CD14-positive monocyte (primary cell): Measurements from ENCODE around the gene CCDC93. TPM values are rescaled to one million over a fixed set of nuclear protein-coding genes. Genes with fewer than 3 reads are reported as not detected.

Source experiments
- DNase-seq, 3 donors: peaks; one replicate each; pipeline ENCODE4 v3.0.0-alpha.2; 2011 to 2022
- H2AFZ ChIP-seq: 2 replicates; pipeline ENCODE4 v1.6.0; 2012; ENCODE audit warnings: mild to moderate bottlenecking, low read depth, low read length, inconsistent platforms; ENCODE audit not compliant: insufficient read depth, poor library complexity, severe bottlenecking
- H3K27ac ChIP-seq, 2 donors: 1 replicate in 1 of 2; 2 replicates in 1 of 2; pipeline ENCODE4 v1.5.1; 2012 to 2013; ENCODE audit warnings: low read length in 2 of 2, control low read depth in 1 of 2, inconsistent platforms in 1 of 2, low read depth in 1 of 2, mild to moderate bottlenecking in 1 of 2
- H3K27me3 ChIP-seq, 2 donors: one replicate each; pipeline versions ENCODE4 v1.6.0 to v1.6.1; 2011 to 2013; ENCODE audit warnings: low read length in 2 of 2; ENCODE audit not compliant: control insufficient read depth in 2 of 2, insufficient read depth in 2 of 2
- H3K36me3 ChIP-seq, 2 donors: replicated peaks in 1 of 2; 1 replicate in 1 of 2; 2 replicates in 1 of 2; pipeline versions ENCODE4 v1.5.1 to v1.6.1; 2012 to 2013; ENCODE audit warnings: low read length in 2 of 2, control low read depth in 1 of 2, inconsistent platforms in 1 of 2, mild to moderate bottlenecking in 1 of 2; ENCODE audit not compliant: insufficient read depth in 2 of 2, control insufficient read depth in 1 of 2
- H3K4me1 ChIP-seq, 2 donors: 1 replicate in 1 of 2; 2 replicates in 1 of 2; pipeline versions ENCODE4 v1.5.1 to v1.6.1; 2012 to 2013; ENCODE audit warnings: low read length in 2 of 2, control low read depth in 1 of 2, inconsistent platforms in 1 of 2, mild to moderate bottlenecking in 1 of 2, moderate library complexity in 1 of 2; ENCODE audit not compliant: insufficient read depth in 2 of 2, control insufficient read depth in 1 of 2
- H3K4me2 ChIP-seq: replicated peaks from 2 replicates; pipeline ENCODE3; 2012; ENCODE audit warnings: low read length, moderate library complexity, mild to moderate bottlenecking; ENCODE audit not compliant: poor library complexity, severe bottlenecking; ENCODE audit errors: extremely low read depth
- H3K4me3 ChIP-seq, 3 experiments: fragments of 200-600 bp in 1 of 3; sonication (generic) in 1 of 3; replicated peaks in 1 of 3; 1 replicate in 2 of 3; 2 replicates in 1 of 3; pipeline ENCODE4 v1.5.1; 2011 to 2013; ENCODE audit warnings: low read length in 3 of 3, mild to moderate bottlenecking in 3 of 3, control low read depth in 2 of 3, low read depth in 2 of 3, inconsistent platforms in 1 of 3, moderate library complexity in 1 of 3
- H3K79me2 ChIP-seq: 2 replicates; pipeline ENCODE4 v1.6.0; 2012; ENCODE audit warnings: mild to moderate bottlenecking, control low read depth, inconsistent platforms, low read length, moderate library complexity; ENCODE audit not compliant: insufficient read depth
- H3K9ac ChIP-seq: 2 replicates; pipeline ENCODE4 v1.6.0; 2017; ENCODE audit warnings: low read length, mild to moderate bottlenecking; ENCODE audit not compliant: insufficient read depth, poor library complexity, severe bottlenecking
- H3K9me3 ChIP-seq, 2 donors: replicated peaks in 1 of 2; 1 replicate in 1 of 2; 2 replicates in 1 of 2; pipeline versions ENCODE4 v1.5.1 to v1.6.1; 2012 to 2013; ENCODE audit warnings: low read length in 2 of 2, control low read depth in 1 of 2; ENCODE audit not compliant: control insufficient read depth in 1 of 2, insufficient read depth in 1 of 2
- H4K20me1 ChIP-seq: 2 replicates; pipeline ENCODE4 v1.6.0; 2012; ENCODE audit warnings: mild to moderate bottlenecking, low read length, control low read depth, moderate library complexity; ENCODE audit not compliant: insufficient read depth
- H3K27ac Mint-ChIP-seq, 7 donors: one replicate each; pipeline ENCODE4 v1.8.0; 2020; ENCODE audit warnings: mild to moderate bottlenecking in 7 of 7, mixed read lengths in 7 of 7, moderate library complexity in 6 of 7, inconsistent platforms in 2 of 7
- H3K27me3 Mint-ChIP-seq, 3 donors: one replicate each; pipeline ENCODE4 v1.8.0; 2021 to 2022; ENCODE audit warnings: low read depth in 3 of 3, mild to moderate bottlenecking in 3 of 3, mixed read lengths in 3 of 3, moderate library complexity in 3 of 3, inconsistent platforms in 1 of 3
- H3K36me3 Mint-ChIP-seq, 2 donors: one replicate each; pipeline ENCODE4 v1.8.0; 2020; ENCODE audit warnings: mixed read lengths in 2 of 2, inconsistent platforms in 1 of 2, mild to moderate bottlenecking in 1 of 2
- H3K4me1 Mint-ChIP-seq: one replicate; pipeline ENCODE4 v1.8.0; 2020; ENCODE audit warnings: mild to moderate bottlenecking, mixed read lengths
- H3K4me3 Mint-ChIP-seq, 2 donors: one replicate each; pipeline ENCODE4 v1.8.0; 2020; ENCODE audit warnings: mild to moderate bottlenecking in 2 of 2, mixed read lengths in 2 of 2, moderate library complexity in 1 of 2
- H3K9me3 Mint-ChIP-seq, 7 donors: one replicate each; pipeline ENCODE4 v1.8.0; 2020 to 2022; ENCODE audit warnings: mixed read lengths in 7 of 7, mild to moderate bottlenecking in 6 of 7, moderate library complexity in 6 of 7, inconsistent platforms in 2 of 7
- CTCF ChIP-seq: fragments of 200-600 bp; IDR thresholded peaks from one replicate; pipeline ENCODE4 v1.8.0; 2022; ENCODE audit warnings: antibody characterized with exemption, mild to moderate bottlenecking
- WGBS: methylation state at CpG from one replicate; pipeline ENCODE4 v1.1.5; 2013; ENCODE audit warnings: missing lambda C conversion rate; ENCODE audit not compliant: insufficient coverage; 5-methylcytosine and 5-hydroxymethylcytosine counted together
- intact Hi-C, 2 donors: fragments of 100-400 bp; cut with micrococcal nuclease; formaldehyde crosslinking; loops; one replicate each; pipeline versions ENCODE4 v1.15.0 to v1.15.1; 2023
- polyA plus RNA-seq, 3 donors: library from polyadenylated mRNA; depleted of rRNA in 1 of 3; unstranded in 2 of 3; stranded (reverse) in 1 of 3; fragments of 300-500 nt in 2 of 3; fragments of >200 nt in 1 of 3; fragmentation: Illumina TruSeq in 2 of 3; gene quantifications; 1 replicate in 2 of 3; 2 replicates in 1 of 3; pipeline ENCODE4 v1.2.3, GENCODE V29; 2012 to 2021

The CCDC93 gene
- polyA plus RNA-seq, 3 donors = 2.5 to 20.7 (median 5.8) TPM

GRCh38 chr2:118049140-118049815, 35.4 kb upstream of the CCDC93 start:
- TF ChIP-seq CTCF = no peak
- Histone ChIP-seq H3K9ac (no peak overlapping the region), H2AFZ (no peak overlapping the region)

GRCh38 chr2:118048401-118048800, 34.5 kb upstream of the CCDC93 start:
- H3K4me1 Mint-ChIP-seq = peaks cover 24% of the 10 kb centered on the region
- Histone ChIP-seq H4K20me1 (no peaks in the 10 kb centered on the region), H3K4me1 (peaks cover 15 to 25% of the 10 kb centered on the region in 2 donors), H3K27ac (no peak overlapping the region), H3K9ac (no peak overlapping the region), H3K36me3 (no peaks in the 10 kb centered on the region), H3K9me3 (no peaks in the 10 kb centered on the region), H3K4me2 (no peak overlapping the region), H3K79me2 (no peaks in the 10 kb centered on the region), H2AFZ (no peak overlapping the region), H3K4me3 (no peak overlapping the region), H3K27me3 (no peaks in the 10 kb centered on the region)
- intact Hi-C loops = loop anchor here in 1 of 2 donors (10.0 kb wide), 1 partner anchor 806 kb away; no protein-coding TSS in a partner anchor
- H3K27me3 Mint-ChIP-seq = peaks cover 3 to 9% (median 9%) of the 10 kb centered on the region in 3 donors
- no peaks in the 10 kb centered on the region for H3K9me3 Mint-ChIP-seq
- H3K27ac Mint-ChIP-seq = no peak overlapping the region
- no CpG with 5 or more reads among the region's 3 CpGs for WGBS
- no peak for TF ChIP-seq CTCF
- no peaks in the 10 kb centered on the region for H3K36me3 Mint-ChIP-seq
- no peak for DNase-seq
- no peak overlapping the region for H3K4me3 Mint-ChIP-seq

More at GRCh38 chr2:118049140-118049815, 35.4 kb upstream of the CCDC93 start:
- Histone ChIP-seq H3K27ac (peak overlapping the region in 1 of 2 donors; percentile 18), H3K36me3 (no peaks in the 10 kb centered on the region), H4K20me1 (no peaks in the 10 kb centered on the region), H3K4me1 (peaks cover 17 to 33% of the 10 kb centered on the region in 2 donors), H3K4me3 (no peak overlapping the region), H3K79me2 (no peaks in the 10 kb centered on the region), H3K9me3 (no peaks in the 10 kb centered on the region), H3K27me3 (no peaks in the 10 kb centered on the region), H3K4me2 (no peak overlapping the region)
- H3K4me3 Mint-ChIP-seq = no peak overlapping the region
- no peaks in the 10 kb centered on the region for H3K36me3 Mint-ChIP-seq
- H3K4me1 Mint-ChIP-seq = peaks cover 25% of the 10 kb centered on the region
- DNase-seq = no peak
- no peaks in the 10 kb centered on the region for H3K9me3 Mint-ChIP-seq
- peaks cover 1 to 3% (median 3%) of the 10 kb centered on the region in 3 donors for H3K27me3 Mint-ChIP-seq
- intact Hi-C loops = loop anchor here in 1 of 2 donors (10.0 kb wide), 1 partner anchor 806 kb away; no protein-coding TSS in a partner anchor
- 21% methylated on average over 2 of the region's 3 CpGs for WGBS
- peak overlapping the region in 3 of 7 donors; percentile 42 to 66 (median 46) for H3K27ac Mint-ChIP-seq
